ENCODE data around the gene APBB3.
"Not testable (repeated sequence)": the region's sequence is repeated elsewhere in the genome, so short reads cannot be mapped to it uniquely, and the experiment has no call there.

APBB3 gene

GRCh38 chr5:140594169-140594568, 29.8 kb upstream of the APBB3 start:
- in situ Hi-C loops (cut with HindIII; ENCODE audit: low sequenced_read_pairs), result no loop called here
- no peak for DNase-seq (ENCODE audit: low read depth)
- no peak for TF ChIP-seq CTCF (IDR thresholded peaks at IDR 0.05; ENCODE audit: low read depth, low read length, missing control alignments)
- no peak overlapping the region for H3K4me3 ChIP-seq (ENCODE audit: low read depth, low read length)

GRCh38 chr5:140593070-140593469, 28.7 kb upstream of the APBB3 start:
- DNase-seq (ENCODE audit: low read depth); H3K4me3 ChIP-seq (ENCODE audit: low read depth, low read length); in situ Hi-C loops (cut with HindIII; ENCODE audit: low sequenced_read_pairs): not testable (repeated sequence)

- in situ Hi-C loops (cut with HindIII; ENCODE audit: low sequenced_read_pairs), result no loop called here
- no peak for DNase-seq (ENCODE audit: low read depth)
- TF ChIP-seq CTCF (IDR thresholded peaks at IDR 0.05; ENCODE audit: low read depth, low read length, missing control alignments), result no peak
- H3K4me3 ChIP-seq (ENCODE audit: low read depth, low read length), result no peak overlapping the region
Measured at GRCh38 chr5:140591747-140592372, 27.5 kb upstream of the APBB3 start.

- no peak for TF ChIP-seq CTCF (IDR thresholded peaks at IDR 0.05; ENCODE audit: low read depth, low read length, missing control alignments)
- in situ Hi-C loops (cut with HindIII; ENCODE audit: low sequenced_read_pairs), result no loop called here
- no peak overlapping the region for H3K4me3 ChIP-seq (ENCODE audit: low read depth, low read length)
- no peak for DNase-seq (ENCODE audit: low read depth)
Measured at GRCh38 chr5:140590861-140591260, 26.5 kb upstream of the APBB3 start.

GRCh38 chr5:140588311-140589070, 24.1 kb upstream of the APBB3 start:
- H3K4me3 ChIP-seq (ENCODE audit: low read depth, low read length), result no peak overlapping the region
- no peak for DNase-seq (ENCODE audit: low read depth)
- no peak for TF ChIP-seq CTCF (IDR thresholded peaks at IDR 0.05; ENCODE audit: low read depth, low read length, missing control alignments)
- in situ Hi-C loops (cut with HindIII; ENCODE audit: low sequenced_read_pairs), result no loop called here

- H3K4me3 ChIP-seq (ENCODE audit: low read depth, low read length), result no peak overlapping the region
- no peak for DNase-seq (ENCODE audit: low read depth)
- in situ Hi-C loops (cut with HindIII; ENCODE audit: low sequenced_read_pairs), result no loop called here
- no peak for TF ChIP-seq CTCF (IDR thresholded peaks at IDR 0.05; ENCODE audit: low read depth, low read length, missing control alignments)
Measured at GRCh38 chr5:140587495-140587894, 23.1 kb upstream of the APBB3 start.

- in situ Hi-C loops (cut with HindIII; ENCODE audit: low sequenced_read_pairs), result not testable (repeated sequence)
Measured at GRCh38 chr5:140579188-140579747, 14.9 kb upstream of the APBB3 start.

More at GRCh38 chr5:140579188-140579747, 14.9 kb upstream of the APBB3 start:
- DNase-seq (ENCODE audit: low read depth); H3K4me3 ChIP-seq (ENCODE audit: low read depth, low read length): not testable (repeated sequence)
